HG03108 (cell line): ENCODE data around the gene MRPS30.
"Not testable (repeated sequence)": the region's sequence is repeated elsewhere in the genome, so short reads cannot be mapped to it uniquely, and the experiment has no call there.

ENCODE experiments used
- ATAC-seq: cut with Tn5 transposase; IDR thresholded peaks from one replicate; pipeline ENCODE4 v1.9.1; 2021; ENCODE audit warnings: moderate library complexity; ENCODE audit not compliant: unreplicated experiment

Gene MRPS30

GRCh38 chr5:44814761-44815160 is 6.0 kb downstream of the MRPS30 start:
- no peak for ATAC-seq

GRCh38 chr5:44821164-44821563 is 12.4 kb downstream of the MRPS30 start:
- ATAC-seq: no peak

DNA sequence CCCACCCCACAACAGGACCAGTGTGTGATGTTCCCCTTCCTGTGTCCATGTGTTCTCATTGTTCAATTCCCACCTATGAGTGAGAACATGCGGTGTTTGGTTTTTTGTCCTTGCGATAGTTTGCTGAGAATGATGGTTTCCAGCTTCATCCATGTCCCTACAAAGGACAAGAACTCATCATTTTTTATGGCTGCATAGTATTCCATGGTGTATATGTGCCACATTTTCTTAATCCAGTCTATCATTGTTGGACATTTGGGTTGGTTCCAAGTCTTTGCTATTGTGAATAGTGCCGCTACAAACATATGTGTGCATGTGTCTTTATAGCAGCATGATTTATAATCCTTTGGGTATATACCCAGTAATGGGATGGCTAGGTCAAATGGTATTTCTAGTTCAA is 15.9 kb downstream of the MRPS30 start:
- ATAC-seq: not testable (repeated sequence)

- no peak for ATAC-seq
Observed at GRCh38 chr5:44827681-44828080, 18.9 kb downstream of the MRPS30 start.

DNA sequence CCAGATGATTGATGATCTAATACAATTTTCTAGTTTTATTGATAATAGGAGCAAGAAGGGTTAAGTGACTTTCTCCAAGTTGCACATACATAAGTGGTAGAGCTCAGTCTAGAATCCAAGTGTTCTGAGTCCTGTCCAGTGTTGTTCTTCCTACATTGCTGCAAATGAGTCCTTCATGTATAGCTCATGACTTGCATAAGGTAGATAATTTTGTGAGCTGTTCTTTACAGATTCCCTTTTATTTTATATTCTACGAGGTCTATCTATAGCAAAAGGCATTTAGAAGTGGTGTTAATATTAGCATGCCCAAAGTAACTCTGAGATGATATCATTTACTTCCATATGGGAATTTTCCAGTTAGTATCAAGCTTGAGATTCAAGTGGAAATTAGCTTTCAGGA is 20.0 kb downstream of the MRPS30 start:
- no peak for ATAC-seq

DNA sequence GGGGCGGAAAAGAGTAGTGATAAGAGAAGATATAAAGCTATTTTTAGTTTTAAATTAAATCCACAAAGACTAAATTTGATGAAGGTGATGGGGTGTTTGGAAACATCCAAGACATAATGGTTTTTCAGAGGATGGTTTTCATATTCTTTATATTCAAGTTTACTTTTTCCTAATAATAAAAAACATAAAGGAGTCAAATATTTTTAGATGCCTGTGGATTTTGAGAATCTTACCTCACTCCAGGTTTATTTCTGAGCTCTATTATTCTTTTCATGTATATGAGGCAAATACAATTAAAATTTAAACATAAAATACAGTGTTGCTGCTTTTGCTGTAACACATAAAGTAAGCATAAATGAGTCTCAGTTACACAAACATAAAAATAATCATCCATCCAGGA is 22.2 kb downstream of the MRPS30 start:
- ATAC-seq: no peak

GRCh38 chr5:44833249-44833648 is 24.5 kb downstream of the MRPS30 start:
- no peak for ATAC-seq

DNA sequence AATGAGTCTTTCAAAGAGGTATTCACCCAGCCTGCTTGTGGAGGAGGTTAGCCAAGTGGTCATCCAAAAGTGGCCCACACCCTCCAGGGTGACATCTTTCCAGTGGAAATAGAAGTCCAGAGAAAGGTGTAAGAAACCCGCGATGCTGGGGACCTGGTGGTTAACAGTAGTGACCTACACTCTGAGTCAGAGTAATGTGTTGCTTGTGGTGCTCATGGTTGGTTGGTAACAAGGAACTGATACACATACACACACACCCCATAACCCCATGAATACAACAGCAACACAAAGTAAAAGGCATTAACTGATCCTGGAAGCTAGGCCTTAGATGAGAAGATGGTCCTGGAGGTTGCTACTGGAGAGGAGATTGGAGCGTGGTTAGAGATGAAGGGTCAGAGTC is 26.9 kb downstream of the MRPS30 start:
- no peak for ATAC-seq

- ATAC-seq: no peak
Observed at GRCh38 chr5:44839018-44839681, 30.4 kb downstream of the MRPS30 start.

DNA sequence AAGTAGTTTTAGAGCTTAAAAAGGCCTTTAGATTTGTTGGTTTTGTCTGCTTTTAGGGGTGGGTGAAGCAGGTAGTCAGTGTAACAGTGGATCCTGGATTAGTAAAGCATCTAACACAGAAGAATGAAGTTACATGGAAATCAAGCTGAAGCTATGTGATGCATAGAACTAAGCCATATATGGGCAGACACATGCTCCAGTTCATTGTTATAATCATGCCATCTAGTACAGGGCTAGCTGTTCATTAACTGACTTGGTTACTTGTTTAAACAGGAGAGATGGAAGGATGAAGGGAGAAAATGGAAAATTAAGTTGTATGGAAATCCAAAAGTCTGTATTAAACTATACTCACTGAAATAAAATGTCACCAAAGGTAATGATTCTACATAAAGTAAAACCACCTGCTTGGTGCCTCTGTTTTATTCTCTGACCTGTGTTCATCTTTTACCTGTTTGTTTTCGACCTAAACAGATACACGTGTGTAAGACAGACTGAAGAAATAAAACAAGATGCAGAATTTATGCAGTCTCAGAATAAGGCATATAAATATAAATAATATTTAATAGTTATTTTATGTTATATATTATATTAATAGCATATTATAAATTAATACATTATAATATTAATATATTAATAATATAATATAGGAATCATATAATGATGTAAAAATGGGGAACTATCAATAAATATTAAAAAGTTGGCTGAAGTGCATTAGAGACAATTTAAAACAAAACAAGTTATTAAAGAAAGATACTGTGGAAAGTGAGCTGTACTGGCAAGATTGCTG is 33.9 kb downstream of the MRPS30 start:
- no peak for ATAC-seq

DNA sequence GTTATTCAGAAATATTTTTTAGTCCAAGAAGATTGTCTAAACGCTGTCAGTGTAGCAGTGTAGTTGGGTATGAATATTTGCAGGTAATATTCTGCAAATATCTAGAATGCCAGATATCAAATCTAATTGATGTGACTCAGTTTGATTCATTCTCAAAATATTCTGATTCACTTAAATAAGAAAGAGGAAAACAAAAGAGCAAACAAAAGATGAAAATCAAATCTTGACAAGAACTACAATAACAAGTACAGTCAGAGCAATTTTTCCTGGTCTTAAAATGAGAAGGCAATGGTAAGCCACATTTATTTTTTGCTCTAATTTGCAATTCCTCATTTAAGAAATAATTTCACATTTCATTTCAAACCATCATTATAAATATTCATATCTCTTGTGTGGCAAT is 36.0 kb downstream of the MRPS30 start:
- ATAC-seq: no peak

DNA sequence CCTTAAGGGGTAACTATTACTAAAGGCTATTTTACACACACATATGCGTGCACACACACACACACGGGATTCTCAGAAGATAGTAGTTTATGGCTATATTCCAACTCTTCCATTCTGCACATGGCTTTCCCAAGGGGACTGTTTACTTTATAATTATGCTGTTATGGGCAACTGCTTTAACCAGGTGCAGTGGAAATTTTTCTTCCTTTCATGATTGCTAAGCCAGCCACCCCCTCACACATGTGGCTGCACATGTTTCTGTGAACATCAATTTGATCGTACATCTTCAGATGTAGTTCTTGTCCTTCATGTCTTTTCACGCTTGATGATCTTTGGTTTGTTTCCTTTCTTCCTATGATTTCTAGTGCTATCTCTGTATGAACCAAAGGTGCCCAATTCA is 37.0 kb downstream of the MRPS30 start:
- ATAC-seq: no peak

GRCh38 chr5:44847206-44847852 is 38.6 kb downstream of the MRPS30 start:
- no peak for ATAC-seq

GRCh38 chr5:44860267-44860666 is 51.5 kb downstream of the MRPS30 start:
- no peak for ATAC-seq

- no peak for ATAC-seq
Observed at GRCh38 chr5:44862808-44863207, 54.1 kb downstream of the MRPS30 start.
